HG02870 (cell line): ENCODE measurements around the gene TEKTIP1.
"Not testable (repeated sequence)": the region's sequence is repeated elsewhere in the genome, so short reads cannot be mapped to it uniquely, and the experiment has no call there.

Experiments used
- ATAC-seq: cut with Tn5 transposase; IDR thresholded peaks from one replicate; pipeline ENCODE4 v1.9.1; 2021; ENCODE audit warnings: mild to moderate bottlenecking, moderate library complexity; ENCODE audit not compliant: unreplicated experiment

TEKTIP1 gene

DNA sequence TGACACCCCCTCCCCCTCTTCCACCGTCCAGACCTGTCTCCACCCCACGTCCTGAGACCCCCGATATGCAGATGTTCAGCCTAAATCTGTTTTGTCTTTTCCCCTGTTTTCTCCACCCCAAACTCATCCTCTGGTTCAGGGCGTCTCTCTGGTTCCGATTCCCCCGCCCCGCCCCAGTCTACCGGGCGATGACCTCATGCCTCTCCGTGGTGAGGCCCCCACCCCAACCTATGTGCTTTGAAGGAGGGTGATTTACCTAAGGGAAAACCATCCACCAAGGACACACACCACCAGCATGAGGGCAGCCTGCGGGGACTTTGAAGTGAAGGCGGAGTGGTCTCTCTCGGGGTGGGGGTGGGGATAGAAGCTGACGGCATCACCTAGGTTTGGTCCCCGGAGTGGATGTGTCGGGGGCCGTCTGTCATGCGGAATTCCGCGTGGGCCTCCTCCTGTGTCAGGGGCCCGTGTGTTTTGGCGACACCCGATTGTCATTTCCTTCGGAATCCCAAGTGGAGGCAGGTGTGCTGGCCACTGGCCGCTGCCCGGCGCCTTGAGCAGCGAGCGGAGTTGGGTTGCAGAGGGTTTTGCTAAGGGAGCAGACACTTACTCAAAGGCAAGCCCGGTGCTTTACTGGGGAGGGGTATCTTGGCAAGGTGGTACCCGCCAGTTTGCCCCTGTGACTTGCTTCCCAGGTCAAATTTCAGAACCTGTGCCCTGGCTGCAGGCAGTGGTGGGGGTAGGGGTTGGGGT, 31.4 kb upstream of the TEKTIP1 start:
- ATAC-seq, result no peak

- not testable (repeated sequence) for ATAC-seq
Observed at GRCh38 chr19:3508121-3508661, 30.8 kb upstream of the TEKTIP1 start.

DNA sequence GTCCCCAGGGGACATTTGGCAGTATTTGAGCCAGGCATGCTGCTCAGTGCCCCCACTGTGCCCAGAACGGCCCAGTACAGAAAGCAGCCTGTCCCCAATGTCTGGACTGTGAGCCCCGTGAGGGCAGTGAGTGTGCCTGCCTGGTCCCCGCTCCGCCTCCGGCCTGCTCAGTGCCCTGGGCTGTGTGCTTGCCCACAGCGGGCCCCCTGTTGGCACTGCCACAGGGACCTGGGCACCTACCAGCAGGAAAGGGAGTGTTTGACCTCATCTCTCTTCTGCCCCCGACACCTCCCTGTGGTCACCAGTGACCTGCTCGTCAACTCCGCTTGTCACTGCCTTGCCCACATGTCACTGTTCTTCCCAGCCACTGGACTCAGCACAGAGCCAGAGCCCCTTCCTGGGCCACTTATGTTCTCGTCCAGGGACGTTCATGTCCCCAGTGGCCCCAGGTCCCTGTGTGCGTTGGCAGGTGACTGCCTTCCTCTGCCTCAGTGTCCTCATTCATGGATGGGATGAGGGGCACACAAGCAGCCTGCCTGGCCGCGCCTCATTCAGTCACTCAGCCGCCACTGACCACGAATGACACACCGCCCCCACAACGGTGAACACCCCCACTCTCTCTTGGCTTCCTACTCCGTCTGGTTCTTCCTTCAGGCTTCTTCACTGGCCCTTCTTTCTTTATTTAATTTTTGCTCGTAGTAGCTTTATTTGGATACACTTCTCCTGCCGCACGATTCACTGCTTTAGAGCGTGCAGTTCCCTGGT, 30.0 kb upstream of the TEKTIP1 start:
- no peak for ATAC-seq

DNA sequence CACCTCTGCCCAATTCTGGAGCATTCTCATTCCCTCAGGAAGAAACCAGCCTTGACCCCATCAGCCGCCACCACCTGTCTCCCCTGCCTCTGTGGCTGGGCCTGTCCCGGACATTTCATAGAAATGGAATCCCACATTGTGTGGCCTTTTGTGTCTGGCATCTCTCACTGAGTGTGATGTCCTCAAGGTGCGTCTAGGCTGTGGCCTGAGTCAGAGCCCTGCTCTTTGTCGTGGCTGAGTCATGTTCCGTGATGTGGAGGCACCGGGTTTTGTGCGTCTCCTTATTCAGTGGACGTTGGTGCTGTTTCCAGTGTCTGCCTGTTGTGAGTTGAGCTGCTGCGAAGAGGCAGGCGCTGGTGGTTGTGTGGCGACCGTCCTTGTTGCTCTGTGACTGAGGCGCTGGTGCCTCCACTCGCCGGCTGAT, 29.4 kb upstream of the TEKTIP1 start:
- no peak for ATAC-seq

- no peak for ATAC-seq
Observed at GRCh38 chr19:3510727-3511126, 28.2 kb upstream of the TEKTIP1 start.

- ATAC-seq, result no peak
Observed at GRCh38 chr19:3511506-3512251, 27.3 kb upstream of the TEKTIP1 start.

DNA sequence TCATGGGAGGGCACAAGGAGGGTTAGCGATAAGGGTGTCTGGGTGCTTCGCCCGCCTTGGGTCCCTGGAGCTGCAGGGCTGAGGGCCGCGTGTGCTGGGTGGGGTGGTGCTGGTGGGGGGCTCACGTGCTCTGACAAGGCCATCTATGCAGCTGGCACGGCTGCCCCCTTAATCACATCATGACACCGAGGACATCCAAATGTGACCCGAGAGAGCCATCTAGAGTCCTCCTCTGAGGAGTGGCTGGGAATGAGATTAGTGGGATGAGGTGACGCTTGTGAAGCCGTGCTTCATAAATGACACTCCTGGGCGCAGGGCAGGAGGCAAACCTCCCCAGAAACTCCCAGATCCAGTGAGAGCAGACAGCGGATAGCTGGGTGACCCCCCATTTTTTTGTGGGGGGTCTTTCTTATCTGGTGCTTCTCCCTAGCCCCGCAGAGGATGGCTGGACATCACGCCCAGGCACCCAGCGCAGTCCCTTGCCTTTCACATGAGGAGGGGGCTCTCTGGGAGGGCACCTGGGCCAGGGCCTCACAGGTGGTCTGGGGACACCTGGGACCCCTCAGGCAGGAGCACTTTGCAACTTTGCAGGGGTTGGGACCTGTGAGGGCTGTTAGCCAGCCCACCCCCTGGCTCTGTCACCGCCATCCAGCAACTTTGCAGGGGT, 26.3 kb upstream of the TEKTIP1 start:
- no peak for ATAC-seq

DNA sequence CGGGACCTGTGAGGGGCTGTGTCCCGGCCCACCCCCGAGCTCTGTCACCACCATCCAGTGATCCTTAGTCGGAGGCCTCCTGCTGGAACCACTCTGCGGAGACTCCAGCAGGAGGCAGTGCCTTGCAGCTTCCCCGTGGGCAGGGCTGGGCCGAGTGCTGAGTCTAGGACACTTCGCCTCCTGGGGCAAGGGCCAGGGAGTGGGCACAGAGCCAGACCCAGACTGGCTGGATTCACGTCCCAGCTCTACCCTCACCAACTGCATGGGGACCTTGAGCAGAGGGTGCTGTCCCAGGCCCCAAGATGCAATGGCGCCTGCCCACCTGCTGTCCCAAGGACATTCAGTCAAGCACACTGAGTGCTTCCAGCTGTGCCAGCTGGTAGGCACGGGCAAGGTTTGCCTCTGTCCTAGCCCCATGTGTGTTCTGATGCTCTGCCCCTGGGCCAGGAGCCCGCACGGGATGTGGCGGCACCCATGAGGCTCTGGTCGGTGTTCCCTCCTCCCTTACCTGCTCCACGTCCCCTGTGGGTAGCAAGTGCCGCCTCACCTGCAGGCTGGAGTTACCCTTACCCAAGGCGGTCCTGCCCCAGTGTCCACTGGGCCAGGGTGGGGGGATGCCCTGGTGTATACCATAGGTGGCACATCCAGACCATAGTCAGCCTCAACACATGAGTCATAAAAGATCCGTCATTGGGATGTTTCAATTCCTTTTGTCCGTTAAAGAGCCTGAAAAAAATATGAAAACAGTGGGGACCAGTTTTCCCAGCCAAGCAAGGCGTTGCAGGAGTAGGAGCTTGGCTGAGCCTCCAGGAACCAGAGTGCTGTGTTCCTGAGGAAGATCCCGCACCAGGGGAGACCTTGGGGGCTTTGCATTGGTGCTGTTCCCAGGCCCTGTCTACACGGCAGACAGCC, 25.5 kb upstream of the TEKTIP1 start:
- ATAC-seq, result no peak

GRCh38 chr19:3514930-3515329, 24.0 kb upstream of the TEKTIP1 start:
- ATAC-seq, result no peak

DNA sequence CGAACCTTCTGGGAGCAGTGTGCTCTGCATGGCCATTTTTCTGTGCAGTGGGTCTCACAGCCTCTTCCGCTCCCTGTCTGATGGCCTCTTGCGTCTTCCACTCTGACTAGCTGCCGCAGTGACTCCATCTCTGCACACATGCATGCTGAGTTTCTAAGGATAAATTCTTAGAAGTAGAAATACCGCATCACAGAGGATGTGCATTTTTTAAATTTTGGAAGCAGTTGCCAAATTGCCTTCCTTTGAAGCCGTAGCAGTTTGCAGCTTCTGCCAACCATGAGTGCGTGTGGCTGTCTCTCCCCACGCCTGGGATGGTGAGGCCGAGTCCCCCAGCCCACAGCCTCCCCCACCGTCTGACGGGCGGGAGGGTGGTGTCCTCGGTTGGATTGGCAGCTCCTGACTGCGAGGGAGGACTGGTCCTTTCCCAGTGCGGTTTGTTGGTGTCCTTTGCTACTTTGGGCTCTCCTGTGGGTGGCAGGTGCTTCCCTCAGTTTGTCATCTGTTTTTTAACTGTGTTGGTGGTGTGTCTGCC, 23.0 kb upstream of the TEKTIP1 start:
- no peak for ATAC-seq

- no peak for ATAC-seq
Observed at GRCh38 chr19:3516675-3517207, 22.2 kb upstream of the TEKTIP1 start.

DNA sequence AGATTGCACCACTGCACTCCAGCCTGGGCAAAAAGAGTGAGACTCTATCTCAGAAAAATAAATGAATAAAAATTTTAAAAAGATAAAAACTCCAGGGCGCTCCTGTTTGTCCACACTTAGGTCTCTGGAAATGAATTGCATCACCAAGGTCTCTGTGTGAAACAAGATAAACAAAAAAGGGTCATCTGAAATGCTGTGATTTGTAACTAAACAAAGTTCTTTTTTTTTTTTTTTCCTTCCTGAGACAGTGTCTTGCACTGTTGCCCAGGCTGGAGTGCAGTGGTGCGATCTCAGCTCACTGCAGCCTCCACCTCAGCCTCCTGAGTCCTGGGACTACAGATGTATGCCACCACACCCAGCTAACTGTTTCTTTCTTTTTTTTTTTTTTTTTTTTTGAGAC, 21.3 kb upstream of the TEKTIP1 start:
- no peak for ATAC-seq

GRCh38 chr19:3518255-3518654, 20.7 kb upstream of the TEKTIP1 start:
- ATAC-seq, result no peak

- ATAC-seq, result no peak
Observed at GRCh38 chr19:3518659-3519058, 20.3 kb upstream of the TEKTIP1 start.

DNA sequence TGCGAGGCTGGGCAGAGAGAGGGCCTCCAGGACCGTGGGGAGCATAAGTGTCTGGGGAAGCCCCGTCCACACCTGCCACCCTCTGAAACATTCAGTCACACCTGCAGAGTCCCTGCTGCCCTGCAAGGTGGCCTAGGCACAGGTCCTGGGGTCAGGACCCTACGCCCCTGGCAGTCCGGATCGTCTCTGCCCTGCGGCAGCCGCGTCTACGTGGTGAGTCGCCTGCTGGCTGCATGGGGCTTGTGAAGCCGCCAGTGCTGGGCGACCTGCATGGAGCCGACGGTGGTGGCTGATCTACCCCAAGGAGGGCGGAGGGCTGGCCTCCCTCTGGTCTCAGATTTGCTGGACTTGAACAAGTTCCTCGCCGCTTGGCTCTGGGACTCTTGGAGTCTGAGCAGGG, 19.8 kb upstream of the TEKTIP1 start:
- ATAC-seq, result no peak

DNA sequence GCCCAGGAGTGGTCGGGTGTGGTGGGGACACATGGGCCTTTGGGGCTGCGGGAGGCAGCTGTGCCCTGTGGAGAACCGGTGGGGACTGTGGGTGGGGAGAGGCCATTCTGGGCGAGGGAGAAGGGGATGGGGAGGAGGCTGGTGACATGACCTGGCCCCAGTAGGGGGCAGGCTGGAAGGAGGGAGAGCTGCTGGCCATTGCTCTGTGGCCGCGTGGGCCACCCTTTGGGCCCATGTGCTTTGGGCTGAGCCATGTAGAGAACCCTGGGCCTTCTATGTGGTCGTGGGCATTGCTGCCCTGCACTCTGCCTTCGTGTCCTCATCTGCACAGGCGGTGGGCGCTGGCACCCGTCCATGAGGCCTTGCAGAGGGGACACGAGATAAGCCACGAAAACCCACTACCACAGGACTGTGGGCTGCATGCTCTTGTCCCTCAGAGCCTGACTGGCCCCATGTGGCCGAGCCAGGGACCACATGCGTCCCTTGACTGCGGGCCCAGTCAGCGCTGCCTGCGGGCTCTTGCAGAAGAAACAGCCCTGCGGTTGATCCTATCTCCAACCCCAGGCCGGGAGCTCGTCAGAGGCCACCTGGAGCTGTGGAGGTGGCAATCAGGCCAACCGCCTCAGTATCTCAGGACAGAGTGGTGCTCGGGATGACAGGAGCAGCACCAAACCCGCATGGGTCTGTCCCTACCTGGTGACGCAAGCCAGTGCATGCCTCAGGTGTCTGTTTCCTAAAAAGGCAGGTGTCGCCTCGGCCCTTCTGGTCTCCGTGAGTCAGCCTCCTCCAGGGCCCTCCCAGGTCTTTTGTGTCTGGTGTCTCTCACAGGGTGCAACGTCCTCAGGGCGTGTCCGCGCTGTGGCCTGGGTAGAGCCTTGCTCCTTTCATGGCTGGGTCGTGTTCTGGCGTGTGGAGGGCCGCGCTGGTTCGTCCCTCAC, 18.5 kb upstream of the TEKTIP1 start:
- ATAC-seq, result no peak

DNA sequence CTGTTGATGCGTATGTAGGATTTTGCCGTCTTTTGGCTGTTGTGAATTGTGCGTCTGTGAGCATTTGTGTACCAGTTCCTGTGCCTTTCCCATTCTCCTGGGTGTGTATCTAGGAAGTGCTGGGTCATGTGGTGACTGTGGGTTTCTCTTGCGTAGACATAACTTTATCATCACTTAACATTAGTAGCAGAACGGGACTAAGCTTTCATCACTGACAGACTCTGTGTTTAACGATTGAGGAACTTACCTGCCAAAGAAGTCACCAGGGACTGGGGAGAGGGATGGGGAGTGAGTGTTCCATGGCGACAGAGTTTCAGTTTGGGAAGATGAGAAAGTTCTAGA, 17.9 kb upstream of the TEKTIP1 start:
- ATAC-seq, result no peak
